Measurements from ENCODE around the gene CAMK1D.

- TF ChIP-seq CTCF (IDR thresholded peaks at IDR 0.05; ENCODE audit: low read length) (no peak), EZH2 (optimal IDR thresholded peaks at IDR 0.05; ENCODE audit: low read depth, low read length) (no peak)
These were observed 150.0 kb downstream of the CAMK1D start for GRCh38 chr10:12499076-12499986.
